Gastrocnemius medialis (tissue), 4 donors: ENCODE results near the gene SAP30BP. TPM values are rescaled to one million over a fixed set of nuclear protein-coding genes. Genes with fewer than 3 reads are reported as not detected.

Experiments
- ATAC-seq, 2 donors: fragments of 150-250 bp; one replicate each; pipeline ENCODE4 v1.9.1; 2016
- DNase-seq, 2 donors: peaks; one replicate each; pipeline ENCODE4 v3.0.0-alpha.2; 2019
- H3K27ac ChIP-seq, 4 donors: fragments of 200-600 bp; sonication (generic); 1 replicate in 1 of 4; 2 replicates in 3 of 4; pipeline ENCODE4 v1.5.1; 2016 to 2018; ENCODE audit warnings: mild to moderate bottlenecking in 2 of 4, moderate library complexity in 1 of 4
- H3K27me3 ChIP-seq, 3 donors: fragments of 200-600 bp; sonication (generic) in 2 of 3; 1 replicate in 1 of 3; 2 replicates in 2 of 3; pipeline versions ENCODE4 v1.5.1 to v1.6.0; 2016 to 2019; ENCODE audit warnings: mild to moderate bottlenecking in 1 of 3, moderate library complexity in 1 of 3
- H3K36me3 ChIP-seq, 2 donors: fragments of 200-600 bp; sonication (generic) in 1 of 2; one replicate each; pipeline ENCODE4 v1.5.1; 2017 to 2018
- H3K4me1 ChIP-seq, 2 donors: fragments of 200-600 bp; sonication (generic) in 1 of 2; one replicate each; pipeline ENCODE4 v1.5.1; 2016 to 2017; ENCODE audit warnings: mild to moderate bottlenecking in 2 of 2
- H3K4me3 ChIP-seq, 4 donors: fragments of 200-600 bp; sonication (generic) in 3 of 4; 1 replicate in 1 of 4; 2 replicates in 3 of 4; pipeline ENCODE4 v1.5.1; 2016 to 2019; ENCODE audit warnings: mild to moderate bottlenecking in 2 of 4
- H3K9me3 ChIP-seq, 3 donors: fragments of 200-600 bp; sonication (generic) in 2 of 3; 1 replicate in 1 of 3; 2 replicates in 2 of 3; pipeline ENCODE4 v1.5.1; 2016 to 2019
- POLR2A ChIP-seq, 2 donors: fragments of 450-650 bp; IDR thresholded peaks; one replicate each; pipeline ENCODE4 v1.6.1; 2017; ENCODE audit warnings: antibody characterized with exemption in 2 of 2, mild to moderate bottlenecking in 2 of 2, moderate library complexity in 2 of 2
- in situ Hi-C, 4 donors: fragments of 200-750 bp; cut with MboI; loops; one replicate each; pipeline versions ENCODE4 v1.15.0 to v1.8.0; 2017; ENCODE audit warnings: low sequenced_read_pairs in 4 of 4
- intact Hi-C: fragments of 100-400 bp; cut with DNase I; formaldehyde crosslinking; loops from one replicate; pipeline ENCODE4 v1.15.1; 2023; ENCODE audit warnings: low total_unique reads
- total RNA-seq, 4 donors: library from RNA; depleted of rRNA; stranded (reverse); fragments of >200 nt; gene quantifications; one replicate each; pipeline versions ENCODE4 v1.1.0 to v1.2.3, GENCODE V29; 2016
- TF ChIP-seq, protein P1 (sequence below), 5 experiments: fragments of 450-650 bp in 3 of 5; fragments of 200-600 bp in 2 of 5; sonication (generic) in 2 of 5; IDR thresholded peaks in 4 of 5; conservative IDR thresholded peaks in 1 of 5; 1 replicate in 4 of 5; 2 replicates in 1 of 5; pipeline ENCODE4 v1.5.1; 2016 to 2019; ENCODE audit warnings: antibody characterized with exemption in 5 of 5, mild to moderate bottlenecking in 3 of 5, moderate library complexity in 3 of 5

SAP30BP gene
- total RNA-seq, 4 donors from 2014 or later: 42.0 to 64.0 (median 50.1) TPM

DNA sequence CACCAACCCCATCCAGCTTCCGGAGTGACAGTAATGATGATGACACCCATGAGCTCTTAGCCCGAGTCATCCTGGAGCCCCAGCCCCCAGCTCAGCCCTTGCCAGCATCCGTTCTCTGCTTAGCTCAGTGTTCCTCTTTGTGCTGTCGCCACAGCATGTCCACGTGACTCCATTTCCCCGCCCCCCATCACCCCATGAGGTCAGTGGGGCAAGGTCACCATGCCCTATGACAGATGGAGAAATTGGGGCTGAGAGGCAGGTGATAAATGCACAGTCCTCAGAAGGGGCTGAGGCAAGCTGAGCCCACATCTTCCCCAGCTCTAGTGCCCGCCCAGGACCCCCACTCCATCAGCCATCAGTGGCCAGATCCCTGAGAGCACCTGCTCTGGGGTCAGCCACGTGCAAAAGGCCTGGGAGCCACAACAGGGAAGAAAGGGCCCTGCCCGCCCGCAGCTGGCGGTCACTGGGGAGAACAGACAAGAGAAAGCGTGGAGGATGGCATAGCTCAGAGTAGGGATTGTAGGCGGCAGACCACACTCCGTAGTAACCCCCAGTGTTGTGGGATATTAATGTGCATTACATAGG lies 71.2 kb downstream of the SAP30BP start:
- intact Hi-C loops (no loop called here), in situ Hi-C loops (no loop called here)
- Histone ChIP-seq H3K9me3 (no peaks in the 10 kb centered on the region), H3K36me3 (no peaks in the 10 kb centered on the region), H3K4me3 (no peak overlapping the region), H3K4me1 (no peaks in the 10 kb centered on the region), H3K27me3 (no peaks in the 10 kb centered on the region), H3K27ac (no peak overlapping the region)
- no peak for TF ChIP-seq POLR2A (IDR thresholded peaks at IDR 0.05)
- TF ChIP-seq, protein P1, sequence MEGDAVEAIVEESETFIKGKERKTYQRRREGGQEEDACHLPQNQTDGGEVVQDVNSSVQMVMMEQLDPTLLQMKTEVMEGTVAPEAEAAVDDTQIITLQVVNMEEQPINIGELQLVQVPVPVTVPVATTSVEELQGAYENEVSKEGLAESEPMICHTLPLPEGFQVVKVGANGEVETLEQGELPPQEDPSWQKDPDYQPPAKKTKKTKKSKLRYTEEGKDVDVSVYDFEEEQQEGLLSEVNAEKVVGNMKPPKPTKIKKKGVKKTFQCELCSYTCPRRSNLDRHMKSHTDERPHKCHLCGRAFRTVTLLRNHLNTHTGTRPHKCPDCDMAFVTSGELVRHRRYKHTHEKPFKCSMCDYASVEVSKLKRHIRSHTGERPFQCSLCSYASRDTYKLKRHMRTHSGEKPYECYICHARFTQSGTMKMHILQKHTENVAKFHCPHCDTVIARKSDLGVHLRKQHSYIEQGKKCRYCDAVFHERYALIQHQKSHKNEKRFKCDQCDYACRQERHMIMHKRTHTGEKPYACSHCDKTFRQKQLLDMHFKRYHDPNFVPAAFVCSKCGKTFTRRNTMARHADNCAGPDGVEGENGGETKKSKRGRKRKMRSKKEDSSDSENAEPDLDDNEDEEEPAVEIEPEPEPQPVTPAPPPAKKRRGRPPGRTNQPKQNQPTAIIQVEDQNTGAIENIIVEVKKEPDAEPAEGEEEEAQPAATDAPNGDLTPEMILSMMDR (IDR thresholded peaks at IDR 0.05 in 4 of 5, conservative IDR thresholded peaks at IDR 0.05 in 1 of 5): no peak
- ATAC-seq (no peak), DNase-seq (no peak)

DNA sequence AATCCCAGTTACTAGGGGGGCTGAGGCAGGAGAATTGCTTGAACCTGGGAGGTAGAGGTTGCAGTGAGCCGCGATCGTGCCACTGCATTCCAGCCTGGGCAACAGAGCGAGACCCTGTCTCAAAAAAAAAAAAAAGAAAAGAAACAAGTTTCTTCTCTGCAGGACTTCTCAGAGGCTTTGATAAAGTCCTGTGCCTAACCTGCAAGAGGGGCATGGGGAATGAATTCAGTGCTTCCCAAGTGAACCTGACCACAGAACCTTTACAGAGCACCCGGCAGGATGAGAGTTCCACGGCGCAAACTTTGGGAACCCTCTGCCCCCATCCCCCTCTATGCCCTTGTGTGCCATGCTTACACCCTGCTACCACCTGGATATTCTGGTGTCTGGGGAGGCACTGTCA lies 72.0 kb downstream of the SAP30BP start:
- H3K27ac ChIP-seq: no peak overlapping the region
- no peaks in the 10 kb centered on the region for H3K9me3 ChIP-seq
- no peak for ATAC-seq
- DNase-seq: no peak
- TF ChIP-seq, protein P1 (IDR thresholded peaks at IDR 0.05 in 4 of 5, conservative IDR thresholded peaks at IDR 0.05 in 1 of 5): no peak
- no peak for TF ChIP-seq POLR2A (IDR thresholded peaks at IDR 0.05)
- no peaks in the 10 kb centered on the region for H3K4me1 ChIP-seq
- H3K4me3 ChIP-seq: no peak overlapping the region
- H3K36me3 ChIP-seq: no peaks in the 10 kb centered on the region
- intact Hi-C loops (no loop called here), in situ Hi-C loops (no loop called here)
- H3K27me3 ChIP-seq: no peaks in the 10 kb centered on the region

DNA sequence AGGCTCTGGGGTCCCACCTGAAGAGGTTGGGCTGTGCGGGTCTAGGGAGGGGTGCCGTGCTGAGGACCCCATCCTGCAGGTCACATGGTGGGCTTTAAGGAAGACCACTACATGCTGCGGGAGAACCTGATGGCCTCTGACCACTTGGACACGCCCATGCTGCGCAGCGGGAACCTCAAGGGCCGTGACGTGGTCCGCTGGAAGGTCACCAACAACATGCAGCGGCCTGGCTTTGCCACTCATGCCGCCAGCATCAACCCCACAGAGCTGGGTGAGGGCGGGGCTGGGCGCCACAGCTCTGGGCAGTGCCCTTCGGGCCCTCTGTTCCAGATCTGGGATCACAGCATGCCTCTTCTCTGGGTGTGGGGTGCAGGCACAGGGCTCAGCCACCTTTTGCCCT lies 72.7 kb downstream of the SAP30BP start:
- Histone ChIP-seq H3K27me3 (no peaks in the 10 kb centered on the region), H3K4me3 (no peak overlapping the region), H3K9me3 (no peaks in the 10 kb centered on the region), H3K4me1 (no peaks in the 10 kb centered on the region), H3K27ac (no peak overlapping the region), H3K36me3 (no peaks in the 10 kb centered on the region)
- ATAC-seq: no peak
- DNase-seq: no peak
- no peak for TF ChIP-seq POLR2A (IDR thresholded peaks at IDR 0.05)
- TF ChIP-seq, protein P1 (IDR thresholded peaks at IDR 0.05 in 4 of 5, conservative IDR thresholded peaks at IDR 0.05 in 1 of 5): no peak
- in situ Hi-C loops (loop anchor here in 1 of 4 donors (10.0 kb wide), 1 partner anchor 105 kb away; the partner anchor contains the start of gene SMIM5), intact Hi-C loops (no loop called here)

DNA sequence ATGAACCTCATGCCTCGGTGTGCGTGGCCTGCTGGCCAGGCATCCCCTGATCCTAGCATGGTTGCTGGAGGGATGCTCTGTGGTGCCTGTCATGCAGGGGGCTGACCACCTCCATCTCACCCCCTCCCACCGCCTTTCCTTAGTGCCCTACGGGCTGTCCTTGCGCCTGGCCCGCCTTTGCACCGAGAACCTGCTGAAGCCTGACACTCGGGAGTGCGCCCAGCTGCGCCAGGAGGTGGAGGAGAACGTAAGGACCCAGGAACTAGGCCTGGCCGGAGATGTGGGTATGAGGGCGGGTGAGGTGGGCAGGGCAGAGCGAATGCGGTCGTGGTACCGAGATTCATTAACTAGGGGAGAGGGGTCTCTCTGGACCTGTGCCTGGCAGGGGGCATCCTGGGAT lies 73.1 kb downstream of the SAP30BP start:
- Histone ChIP-seq H3K36me3 (no peaks in the 10 kb centered on the region), H3K9me3 (no peaks in the 10 kb centered on the region), H3K27ac (no peak overlapping the region), H3K4me1 (no peaks in the 10 kb centered on the region), H3K4me3 (no peak overlapping the region), H3K27me3 (no peaks in the 10 kb centered on the region)
- in situ Hi-C loops: loop anchor here in 1 of 4 donors (10.0 kb wide), 1 partner anchor 105 kb away; the partner anchor contains the start of gene SMIM5
- no peak for ATAC-seq
- TF ChIP-seq, protein P1 (IDR thresholded peaks at IDR 0.05 in 4 of 5, conservative IDR thresholded peaks at IDR 0.05 in 1 of 5): no peak
- no peak for TF ChIP-seq POLR2A (IDR thresholded peaks at IDR 0.05)
- no peak for DNase-seq
- intact Hi-C loops: no loop called here
